GM12873 (cell line): ENCODE data around the gene MCC.

Experiments
- TF ChIP-seq, protein P1 (sequence below): IDR thresholded peaks from 2 replicates; pipeline ENCODE4 v1.5.1; 2012; ENCODE audit warnings: low read depth, mild to moderate bottlenecking, moderate library complexity, low read length, control low read depth; ENCODE audit not compliant: insufficient read depth; ENCODE audit errors: missing control alignments

Gene MCC

DNA sequence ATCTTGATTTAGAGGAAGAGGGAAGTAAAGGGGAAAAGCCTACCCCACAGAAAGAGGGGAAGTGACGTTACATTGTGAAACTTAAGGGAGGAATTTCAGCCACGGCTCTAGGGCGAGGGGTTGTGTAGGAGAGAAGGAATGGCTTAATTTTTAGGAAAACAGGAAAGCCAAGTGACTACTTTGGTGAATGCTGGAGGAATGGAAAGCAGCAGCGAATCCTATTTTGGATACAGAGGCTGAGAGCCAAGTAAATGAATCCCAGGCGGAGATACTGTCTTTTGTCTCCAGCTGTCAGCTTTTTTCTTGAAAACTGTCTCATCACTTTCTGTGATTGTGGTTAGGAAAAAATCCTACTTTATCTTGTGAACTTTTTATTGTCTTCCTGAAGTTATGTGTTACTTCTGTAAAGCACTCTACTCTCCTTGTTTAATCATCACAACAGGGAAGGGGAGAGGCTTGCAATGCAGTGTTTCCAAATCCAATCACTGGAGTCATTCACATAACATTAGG lies 241.8 kb downstream of the MCC start:
- TF ChIP-seq, protein P1, sequence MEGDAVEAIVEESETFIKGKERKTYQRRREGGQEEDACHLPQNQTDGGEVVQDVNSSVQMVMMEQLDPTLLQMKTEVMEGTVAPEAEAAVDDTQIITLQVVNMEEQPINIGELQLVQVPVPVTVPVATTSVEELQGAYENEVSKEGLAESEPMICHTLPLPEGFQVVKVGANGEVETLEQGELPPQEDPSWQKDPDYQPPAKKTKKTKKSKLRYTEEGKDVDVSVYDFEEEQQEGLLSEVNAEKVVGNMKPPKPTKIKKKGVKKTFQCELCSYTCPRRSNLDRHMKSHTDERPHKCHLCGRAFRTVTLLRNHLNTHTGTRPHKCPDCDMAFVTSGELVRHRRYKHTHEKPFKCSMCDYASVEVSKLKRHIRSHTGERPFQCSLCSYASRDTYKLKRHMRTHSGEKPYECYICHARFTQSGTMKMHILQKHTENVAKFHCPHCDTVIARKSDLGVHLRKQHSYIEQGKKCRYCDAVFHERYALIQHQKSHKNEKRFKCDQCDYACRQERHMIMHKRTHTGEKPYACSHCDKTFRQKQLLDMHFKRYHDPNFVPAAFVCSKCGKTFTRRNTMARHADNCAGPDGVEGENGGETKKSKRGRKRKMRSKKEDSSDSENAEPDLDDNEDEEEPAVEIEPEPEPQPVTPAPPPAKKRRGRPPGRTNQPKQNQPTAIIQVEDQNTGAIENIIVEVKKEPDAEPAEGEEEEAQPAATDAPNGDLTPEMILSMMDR = no peak

DNA sequence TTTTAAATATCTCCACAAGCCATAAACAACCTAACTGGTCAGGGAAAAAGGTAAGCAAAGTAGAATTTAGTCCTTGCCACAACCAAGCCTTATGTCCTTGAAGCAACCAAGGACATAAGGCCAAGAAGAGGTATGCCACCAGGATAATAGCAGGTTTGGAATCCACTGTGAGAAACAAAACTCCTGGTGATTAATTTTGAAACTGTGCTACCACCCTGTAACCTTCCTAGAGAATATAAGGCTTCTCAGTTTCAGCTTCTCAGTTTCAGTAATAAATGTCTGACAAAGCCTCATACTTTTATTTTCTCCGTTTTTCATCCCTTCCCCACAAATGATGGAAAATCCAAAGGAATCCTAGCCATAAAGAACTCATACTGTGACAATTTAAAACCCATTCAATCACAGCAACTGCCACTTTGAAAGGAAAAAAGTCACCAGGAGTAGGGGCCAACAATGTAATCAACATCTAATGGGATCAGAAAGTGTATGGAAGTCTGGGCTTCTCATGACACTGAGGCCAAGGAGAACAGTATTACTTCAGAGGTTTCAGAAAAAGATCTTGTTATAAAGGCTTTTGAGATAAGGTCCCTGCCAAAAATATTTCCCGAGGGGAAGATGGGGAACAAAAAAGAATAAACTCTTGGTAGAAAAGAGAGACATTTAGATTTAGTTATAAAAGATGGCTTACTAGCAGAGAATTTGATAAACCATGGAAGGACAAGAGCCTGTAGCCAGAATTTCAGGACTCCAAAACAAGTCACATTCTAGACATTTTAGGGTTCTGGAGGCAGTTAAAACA lies 242.6 kb downstream of the MCC start:
- TF ChIP-seq, protein P1 = no peak

DNA sequence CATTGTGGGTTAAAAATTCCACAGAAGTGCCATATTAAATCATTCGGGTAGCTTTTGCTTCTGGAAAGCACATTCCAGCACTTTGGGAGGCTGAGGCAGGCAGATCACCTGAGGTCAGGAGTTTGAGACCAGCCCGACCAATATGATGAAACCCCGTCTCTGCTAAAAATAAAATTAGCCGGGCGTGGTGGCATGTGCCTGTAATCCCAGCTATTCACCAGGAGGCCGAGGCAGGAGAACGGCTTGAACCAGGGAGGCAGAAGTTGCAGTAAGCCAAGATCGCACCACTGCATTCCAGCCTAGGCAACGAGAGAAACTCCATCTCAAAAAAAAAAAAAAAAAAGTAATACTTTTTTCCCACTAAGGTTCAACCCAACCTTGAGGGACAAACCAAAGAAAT lies 243.3 kb downstream of the MCC start:
- TF ChIP-seq, protein P1 = no peak

DNA sequence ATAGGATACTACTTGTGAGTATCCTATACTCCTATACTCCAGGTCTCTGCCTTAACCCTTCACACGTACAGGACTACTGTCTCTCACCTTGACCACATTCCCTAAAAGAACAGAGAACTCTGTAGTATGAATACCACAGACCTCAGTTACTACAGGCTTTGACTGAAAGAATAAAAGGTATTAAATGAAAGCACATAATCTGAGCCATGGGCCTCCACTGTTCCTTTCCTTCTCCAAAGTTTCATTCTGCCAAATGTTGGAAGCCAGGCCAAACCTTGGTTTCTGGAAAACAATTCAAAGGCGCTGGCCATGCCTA lies 244.9 kb downstream of the MCC start:
- TF ChIP-seq, protein P1 = no peak

DNA sequence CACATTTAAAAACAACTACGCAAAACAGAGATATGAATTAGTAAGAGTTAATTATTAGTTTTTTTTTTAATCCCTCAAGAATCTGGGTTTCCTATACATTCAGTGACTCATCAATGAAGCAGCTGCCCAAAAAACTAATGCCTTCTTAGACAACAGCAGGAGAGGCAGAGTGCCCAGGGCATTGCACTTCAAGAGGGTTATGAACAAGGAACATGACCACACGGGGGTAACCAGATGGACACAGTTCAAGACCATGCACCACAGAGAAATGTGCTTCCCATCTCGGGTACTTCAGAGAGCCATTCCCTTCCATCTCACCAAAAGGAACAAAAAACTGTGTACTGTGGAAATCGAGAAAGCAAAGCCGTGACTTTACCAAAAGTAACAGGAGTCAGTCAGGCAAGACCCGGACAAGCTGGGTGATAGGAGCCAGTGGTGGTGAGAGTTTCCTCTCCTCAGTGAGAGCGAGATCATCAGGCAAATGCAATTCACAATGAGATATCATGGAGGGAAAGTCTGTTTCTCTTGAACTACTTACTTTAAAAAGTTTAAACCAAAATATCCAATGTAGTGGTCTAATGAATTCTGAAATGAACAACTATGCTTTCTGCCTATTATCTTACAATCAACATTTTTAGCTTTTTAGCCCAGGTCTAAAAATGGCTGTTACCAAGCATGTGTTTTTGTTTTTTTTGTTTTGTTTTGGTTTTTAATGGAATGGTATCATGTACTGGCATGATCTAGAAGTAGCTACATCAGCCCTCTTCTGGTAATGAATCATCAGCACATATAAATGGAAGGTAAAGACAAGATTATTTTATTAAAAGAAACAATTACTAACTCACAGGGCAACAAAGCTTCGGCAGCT lies 245.5 kb downstream of the MCC start:
- TF ChIP-seq, protein P1 = no peak

DNA sequence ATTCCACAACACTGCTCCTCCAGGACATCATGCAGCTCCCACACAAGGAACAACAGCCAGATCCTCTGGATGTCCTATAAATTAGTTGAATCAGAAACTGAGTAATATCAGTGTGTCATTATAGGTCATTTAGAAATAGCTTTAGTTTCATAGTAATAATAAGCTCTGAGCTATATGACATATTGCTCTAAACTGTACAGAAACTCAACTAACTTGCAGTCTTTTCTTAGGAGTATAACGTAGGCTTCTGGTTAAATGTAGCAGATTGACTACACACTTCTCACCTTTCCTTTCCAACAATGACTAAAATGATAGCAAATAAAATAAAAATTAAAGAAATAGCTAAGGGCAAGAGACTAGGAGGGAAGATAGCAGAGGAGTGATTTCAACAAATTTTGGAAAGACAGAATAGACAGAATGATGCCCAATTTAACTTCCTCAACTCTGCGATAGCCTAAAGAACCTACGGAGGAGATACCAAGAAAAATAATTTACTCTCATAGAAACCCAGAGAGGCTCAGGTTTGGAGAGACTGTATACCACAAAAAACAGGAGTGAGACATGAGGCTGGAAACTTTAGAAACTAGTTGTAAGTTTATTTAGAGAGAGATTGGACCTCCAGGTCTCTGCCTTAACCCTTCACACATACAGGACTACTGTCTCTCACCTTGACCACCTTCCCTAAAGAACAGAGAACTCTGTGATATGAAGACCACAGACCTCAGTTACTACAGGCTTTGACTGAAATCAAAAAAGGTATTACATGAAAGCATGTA lies 247.1 kb downstream of the MCC start:
- TF ChIP-seq, protein P1 = no peak
